ENCODE data around the gene CD79A. TPM values are rescaled to one million over a fixed set of nuclear protein-coding genes. Genes with fewer than 3 reads are reported as not detected.

The CD79A gene
- total RNA-seq, 1 experiment from 2014 or later: 0.59 TPM

GRCh38 chr19:41863209-41863931 lies 13.7 kb upstream of the CD79A start:
- no TSS peak for BruUV-seq (replicated peaks)
- no peak for DNase-seq
- TF ChIP-seq EZH2 (IDR thresholded peaks at IDR 0.05; ENCODE audit: low read depth) (no peak), CTCF (conservative IDR thresholded peaks at IDR 0.05) (no peak)
- Histone ChIP-seq H4K20me1 (ENCODE audit: insufficient read depth) (peaks cover 74% of the 10 kb centered on the region), H3K4me2 (peak overlapping the region; percentile 96), H3F3A (ENCODE audit: insufficient read depth, low read depth) (peaks cover 79% of the 10 kb centered on the region), H3K4me1 (replicated peaks; ENCODE audit: insufficient read depth) (peaks cover 71% of the 10 kb centered on the region), H3K9me3 (ENCODE audit: insufficient read depth, low read depth) (no peaks in the 10 kb centered on the region), H3K36me3 (ENCODE audit: low read depth) (peaks cover 67% of the 10 kb centered on the region), H3K9me2 (ENCODE audit: insufficient read depth) (no peaks in the 10 kb centered on the region), H3K27me3 (ENCODE audit: insufficient read depth, low read depth) (no peaks in the 10 kb centered on the region), H3K27ac (peak overlapping the region; percentile 96; the same call in 1 of the 2 replicates), H3K4me3 (no peak overlapping the region), H3K79me2 (ENCODE audit: low read depth) (peaks cover 83% of the 10 kb centered on the region), H2AFZ (no peak overlapping the region)
- ChIA-PET POLR2A (ENCODE audit: unreplicated experiment) (no interaction called here), CTCF (interaction anchor here (0.8 kb wide), 1 partner anchor 93 kb away, joined by 3 read pairs; no protein-coding TSS in a partner anchor)
- intact Hi-C loops (cut with micrococcal nuclease; ENCODE audit: unreplicated experiment): no loop called here

GRCh38 chr19:41864374-41864773 lies 12.7 kb upstream of the CD79A start:
- H3F3A ChIP-seq (ENCODE audit: insufficient read depth, low read depth): peaks cover 83% of the 10 kb centered on the region
- intact Hi-C loops (cut with micrococcal nuclease; ENCODE audit: unreplicated experiment): no loop called here
- no peak for DNase-seq
- no peaks in the 10 kb centered on the region for H3K27me3 ChIP-seq (ENCODE audit: insufficient read depth, low read depth)
- H3K27ac ChIP-seq: peak overlapping the region; percentile 43
- peaks cover 84% of the 10 kb centered on the region for H4K20me1 ChIP-seq (ENCODE audit: insufficient read depth)
- peaks cover 67% of the 10 kb centered on the region for H3K4me1 ChIP-seq (replicated peaks; ENCODE audit: insufficient read depth)
- no peaks in the 10 kb centered on the region for H3K9me3 ChIP-seq (ENCODE audit: insufficient read depth, low read depth)
- peaks cover 75% of the 10 kb centered on the region for H3K36me3 ChIP-seq (ENCODE audit: low read depth)
- H3K4me2 ChIP-seq: peak overlapping the region; percentile 22; the same call in 1 of the 2 replicates
- H3K79me2 ChIP-seq (ENCODE audit: low read depth): peaks cover 85% of the 10 kb centered on the region
- ChIA-PET CTCF (interaction anchor here (0.7 kb wide), 1 partner anchor 19 kb away, joined by 7 read pairs; no protein-coding TSS in a partner anchor), POLR2A (ENCODE audit: unreplicated experiment) (interaction anchor here (0.6 kb wide), 1 partner anchor 86 kb away, joined by 7 read pairs; no protein-coding TSS in a partner anchor)
- no peak overlapping the region for H2AFZ ChIP-seq
- H3K4me3 ChIP-seq: no peak overlapping the region
- no peaks in the 10 kb centered on the region for H3K9me2 ChIP-seq (ENCODE audit: insufficient read depth)
- no TSS peak for BruUV-seq (replicated peaks)
- TF ChIP-seq CTCF (conservative IDR thresholded peaks at IDR 0.05) (no peak), EZH2 (IDR thresholded peaks at IDR 0.05; ENCODE audit: low read depth) (no peak)

- intact Hi-C loops (cut with micrococcal nuclease; ENCODE audit: unreplicated experiment): no loop called here
- Histone ChIP-seq H2AFZ (no peak overlapping the region), H3K27ac (no peak overlapping the region), H3K4me1 (replicated peaks; ENCODE audit: insufficient read depth) (peaks cover 65% of the 10 kb centered on the region), H3K9me3 (ENCODE audit: insufficient read depth, low read depth) (no peaks in the 10 kb centered on the region), H3K4me2 (peak overlapping the region; percentile 12; the same call in 1 of the 2 replicates), H3K79me2 (ENCODE audit: low read depth) (peaks cover 73% of the 10 kb centered on the region), H3K9me2 (ENCODE audit: insufficient read depth) (no peaks in the 10 kb centered on the region), H4K20me1 (ENCODE audit: insufficient read depth) (peaks cover 99% of the 10 kb centered on the region), H3F3A (ENCODE audit: insufficient read depth, low read depth) (peaks cover 100% of the 10 kb centered on the region), H3K27me3 (ENCODE audit: insufficient read depth, low read depth) (no peaks in the 10 kb centered on the region), H3K4me3 (no peak overlapping the region), H3K36me3 (ENCODE audit: low read depth) (peaks cover 82% of the 10 kb centered on the region)
- ChIA-PET CTCF (interaction anchor here (0.9 kb wide), 1 partner anchor 169 kb away, joined by 14 read pairs; no protein-coding TSS in a partner anchor), POLR2A (ENCODE audit: unreplicated experiment) (no interaction called here)
- DNase-seq: peak in 1 of 2 experiments; percentile 51
- TF ChIP-seq EZH2 (IDR thresholded peaks at IDR 0.05; ENCODE audit: low read depth) (no peak), CTCF (conservative IDR thresholded peaks at IDR 0.05) (no peak)
- BruUV-seq (replicated peaks): no TSS peak
These were observed 10.8 kb upstream of the CD79A start for GRCh38 chr19:41866284-41866683.

Data from PC-9 (cell line).